Hepatocyte (in vitro differentiated cells): Measurements from ENCODE around the gene NUDT17.

Experiments used
- CTCF ChIP-seq: fragments of 200-600 bp; sonication (generic); IDR thresholded peaks from 2 replicates; pipeline ENCODE4 v1.5.1; 2016; ENCODE audit warnings: antibody characterized with exemption, mild to moderate bottlenecking; ENCODE audit not compliant: poor library complexity
- EZH2 ChIP-seq: fragments of 200-600 bp; sonication (generic); IDR thresholded peaks from 2 replicates; pipeline ENCODE4 v1.6.1; 2016; ENCODE audit warnings: antibody characterized with exemption, mild to moderate bottlenecking, borderline replicate concordance
- EZH2phosphoT487 ChIP-seq: fragments of 200-600 bp; sonication (generic); IDR thresholded peaks from one replicate; pipeline ENCODE4 v1.6.1; 2018; ENCODE audit warnings: antibody characterized with exemption, mild to moderate bottlenecking, low read depth, moderate library complexity; ENCODE audit not compliant: unreplicated experiment, severe bottlenecking

GRCh38 chr1:145843031-145843430 lies 2.4 kb upstream of the NUDT17 start:
- TF ChIP-seq CTCF (no peak), EZH2 (no peak), EZH2phosphoT487 (no peak)
